ENCODE measurements around the gene CBX7.

The CBX7 gene

GRCh38 chr22:39152511-39153219 lies at the start of gene CBX7:
TSS of gene CBX7 (minus strand) at chr22:39152680. CDS start at chr22:39152444, 236 bp downstream.
- peak; percentile 94 for DNase-seq (ENCODE audit: low spot score)

GRCh38 chr22:39197578-39197977 lies 45.1 kb upstream of the CBX7 start:
- DNase-seq (ENCODE audit: low spot score): no peak

DNA sequence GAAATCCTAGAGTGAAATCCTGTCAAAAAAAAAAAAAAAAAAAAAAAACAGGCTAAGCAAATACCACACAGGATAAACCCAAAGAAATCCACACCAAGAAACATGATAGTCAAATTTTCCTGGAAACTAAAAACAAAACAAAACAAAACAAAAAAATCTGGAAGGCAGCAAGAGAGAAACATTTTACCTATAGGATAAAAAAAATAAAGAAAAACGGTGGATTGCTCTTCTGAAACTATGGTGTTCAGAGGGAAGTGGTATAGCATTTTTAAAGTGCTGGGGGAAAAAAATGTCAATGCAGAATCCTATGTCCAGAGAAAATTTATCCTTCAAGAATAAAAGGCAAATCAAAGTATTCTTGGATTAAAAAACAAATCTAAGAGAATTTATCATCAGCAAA lies 41.6 kb upstream of the CBX7 start:
- DNase-seq (ENCODE audit: low spot score): no peak

DNA sequence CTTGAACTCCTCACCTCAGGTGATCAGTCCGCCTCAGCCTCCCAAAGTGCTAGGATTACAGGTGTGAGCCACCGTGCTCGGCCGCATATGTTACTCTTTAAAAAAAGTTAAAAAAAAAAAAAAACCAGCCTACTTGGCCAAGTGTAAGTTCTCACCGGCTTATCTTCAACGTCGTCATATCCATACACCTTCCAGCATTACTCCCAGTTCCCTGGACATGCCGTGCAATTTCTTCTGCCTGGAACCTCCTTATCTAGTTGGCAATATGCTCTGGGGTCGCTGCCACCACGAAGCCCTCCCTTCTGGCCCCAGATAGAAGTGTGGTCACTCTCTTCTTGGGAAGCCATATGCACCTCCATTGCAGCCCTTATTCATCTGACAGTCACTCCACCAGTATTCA lies 36.3 kb upstream of the CBX7 start:
- DNase-seq (ENCODE audit: low spot score): no peak

- peak; percentile 84 for DNase-seq (ENCODE audit: low spot score)
Measured at GRCh38 chr22:39185601-39186012, 33.1 kb upstream of the CBX7 start.

GRCh38 chr22:39184586-39185577 lies 32.4 kb upstream of the CBX7 start:
- no peak for DNase-seq (ENCODE audit: low spot score)

DNA sequence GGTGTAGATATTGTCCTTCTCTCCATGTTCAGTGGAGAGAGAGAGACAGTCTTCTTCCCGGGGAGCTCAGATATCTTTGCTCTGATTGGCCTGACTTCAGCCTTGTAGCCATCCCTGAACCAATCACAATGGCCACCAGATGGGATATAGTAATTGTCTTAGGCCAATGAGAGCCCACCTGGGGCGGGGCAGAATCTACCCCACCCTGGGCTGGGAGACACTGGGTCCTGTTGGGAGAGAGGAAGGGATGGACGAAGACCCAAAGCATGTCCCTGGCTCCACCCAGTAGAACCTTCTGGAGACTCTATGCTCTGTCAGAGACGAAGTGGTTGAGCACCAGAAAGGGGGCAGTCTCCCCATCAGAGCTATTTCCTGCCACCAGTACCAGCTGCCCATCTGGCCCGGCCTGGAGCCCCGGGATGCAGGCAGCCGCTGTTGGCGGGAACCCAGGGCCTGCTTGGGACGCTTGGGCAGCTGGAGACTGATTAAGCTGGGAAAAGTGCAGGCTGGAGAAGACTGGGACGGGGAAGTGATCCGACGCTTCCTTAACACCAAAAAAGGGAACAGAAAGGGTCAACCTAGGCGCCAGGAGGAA lies 31.6 kb upstream of the CBX7 start:
- peak; percentile 55 for DNase-seq (ENCODE audit: low spot score)

- no peak for DNase-seq (ENCODE audit: low spot score)
Measured at GRCh38 chr22:39182478-39183030, 30.1 kb upstream of the CBX7 start.

- no peak for DNase-seq (ENCODE audit: low spot score)
Measured at GRCh38 chr22:39181778-39182177, 29.3 kb upstream of the CBX7 start.

DNA sequence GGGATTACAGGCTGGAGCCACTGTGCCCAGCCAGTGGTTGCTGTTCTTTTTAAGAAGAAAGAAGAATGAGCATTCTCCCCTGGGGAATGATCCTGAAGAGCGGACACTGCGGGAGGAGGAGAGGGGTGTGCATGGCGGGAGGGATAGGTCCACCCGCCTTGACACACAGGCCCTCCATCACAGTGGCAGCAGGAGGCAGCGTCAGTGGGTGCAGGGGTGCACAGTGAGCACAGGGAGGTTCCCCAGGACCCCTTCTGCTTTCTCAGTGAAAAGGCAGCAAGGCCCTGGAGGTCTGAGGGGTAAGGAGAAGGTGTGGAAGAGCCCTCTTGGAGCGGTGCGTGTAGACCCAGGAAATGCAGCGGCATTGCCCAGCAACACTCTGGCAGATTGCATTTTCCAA lies 28.9 kb upstream of the CBX7 start:
- no peak for DNase-seq (ENCODE audit: low spot score)

DNA sequence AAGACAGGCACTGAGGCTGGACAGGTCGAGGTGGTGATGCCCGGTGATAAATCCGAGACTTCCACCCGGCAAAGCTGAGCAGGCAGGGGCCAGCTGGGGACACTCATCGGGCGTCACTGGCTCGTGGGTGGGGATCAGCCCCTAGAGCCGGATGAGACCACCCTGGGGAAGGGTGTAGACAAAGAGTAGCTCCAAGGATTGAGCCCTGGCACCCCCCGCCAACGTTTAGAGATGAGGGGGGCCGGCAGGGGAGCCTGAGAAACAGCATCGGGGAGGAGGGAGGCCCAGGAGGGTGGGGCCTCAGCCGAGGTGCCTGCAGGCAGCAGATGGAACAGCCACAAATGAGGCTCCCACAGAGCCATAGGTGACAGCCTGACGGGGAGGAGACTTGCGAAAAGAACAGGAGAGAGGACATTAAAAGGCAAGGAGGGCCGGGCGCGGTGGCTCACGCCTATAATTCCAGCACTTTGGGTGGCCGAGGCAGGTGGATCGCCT lies 27.4 kb upstream of the CBX7 start:
- DNase-seq (ENCODE audit: low spot score): no peak

DNA sequence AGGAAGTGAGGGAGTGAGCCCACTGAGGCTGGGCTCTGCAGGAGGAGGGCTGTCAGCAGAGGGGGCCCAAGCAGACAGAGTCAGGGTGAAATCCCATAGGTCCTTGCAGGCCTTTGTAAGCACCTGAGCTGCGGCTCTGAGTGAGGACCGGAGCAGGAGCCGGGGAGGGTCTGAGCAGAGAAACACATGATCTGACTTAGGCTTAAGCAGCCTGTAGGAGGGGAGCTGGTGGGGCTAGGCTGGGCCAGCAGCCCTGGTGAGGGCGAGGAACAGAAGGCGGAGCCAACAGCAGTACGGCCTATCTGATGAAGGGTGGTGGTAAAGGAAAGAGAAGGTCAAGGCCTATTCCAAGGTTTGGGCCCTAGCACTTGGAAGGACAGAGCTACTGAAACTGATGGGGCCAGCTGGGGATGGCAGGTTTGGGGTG lies 26.9 kb upstream of the CBX7 start:
- DNase-seq (ENCODE audit: low spot score): no peak

- DNase-seq (ENCODE audit: low spot score): no peak
Measured at GRCh38 chr22:39178206-39179111, 26.0 kb upstream of the CBX7 start.

GRCh38 chr22:39177791-39178190 lies 25.3 kb upstream of the CBX7 start:
- no peak for DNase-seq (ENCODE audit: low spot score)

- DNase-seq (ENCODE audit: low spot score): no peak
Measured at GRCh38 chr22:39177456-39177775, 24.9 kb upstream of the CBX7 start.

DNA sequence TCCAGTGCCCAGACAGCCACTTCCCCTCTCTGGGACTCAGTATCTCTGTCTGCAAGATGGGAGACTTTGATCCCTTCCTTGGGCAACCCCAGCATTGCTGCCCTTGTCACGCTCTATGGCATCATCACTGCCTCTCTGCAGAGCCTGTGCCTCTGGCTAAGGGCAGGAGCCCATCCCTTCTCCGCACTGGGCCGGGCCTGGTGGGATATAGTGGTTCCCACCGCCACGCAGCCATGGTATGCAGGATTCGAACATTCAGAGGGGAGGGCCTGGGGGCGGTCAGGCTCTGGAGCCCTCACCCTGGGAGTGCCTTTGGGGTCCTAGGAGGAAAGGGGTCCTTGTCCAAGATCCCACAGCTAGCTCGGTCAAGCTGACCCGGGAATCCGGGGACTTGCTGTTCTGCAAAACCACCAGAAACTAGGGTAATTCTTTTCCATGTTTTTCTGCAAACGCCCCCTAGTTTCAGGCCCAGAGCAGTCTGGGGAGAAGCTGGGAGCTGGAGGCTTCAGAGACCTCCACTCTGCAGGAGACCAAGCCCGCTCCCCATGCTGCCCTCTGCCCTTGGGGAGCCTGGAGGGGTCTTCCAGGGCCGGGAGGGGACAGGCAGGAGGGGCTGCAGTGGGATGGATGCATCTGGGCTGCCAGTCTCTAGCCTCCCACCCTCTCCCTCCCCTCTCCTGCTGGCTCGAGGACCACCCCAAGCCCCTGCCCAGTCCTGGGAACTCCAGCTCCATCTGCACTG lies 24.4 kb upstream of the CBX7 start:
- no peak for DNase-seq (ENCODE audit: low spot score)

DNA sequence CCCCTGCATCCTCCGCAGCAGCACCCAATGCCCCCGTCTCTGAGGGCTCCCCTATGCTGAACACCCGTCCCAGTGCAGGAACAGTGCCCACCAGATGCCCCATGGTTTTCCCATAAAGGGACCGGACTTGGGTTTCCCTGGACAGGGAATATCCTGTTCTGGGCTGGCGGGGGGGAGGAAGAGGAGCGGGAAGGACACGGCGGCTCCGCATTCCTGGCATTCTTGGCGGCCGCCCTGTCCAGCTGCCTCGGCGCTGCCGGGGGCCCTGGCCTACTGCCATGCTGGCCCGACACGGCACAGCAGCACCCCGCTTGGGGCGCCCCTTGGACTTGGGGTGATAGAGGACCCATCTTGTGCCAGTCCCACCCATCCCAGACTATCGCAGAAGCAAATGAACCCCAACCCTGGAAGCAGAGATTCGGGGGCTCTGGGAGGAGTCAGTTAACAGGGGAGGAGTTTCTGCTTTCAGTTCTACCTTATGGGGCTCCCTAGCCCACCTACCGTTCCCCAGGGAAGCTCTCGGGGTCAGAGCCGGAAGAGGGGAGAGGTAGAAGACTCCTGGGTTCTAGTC lies 23.7 kb upstream of the CBX7 start:
- DNase-seq (ENCODE audit: low spot score): no peak

GRCh38 chr22:39175353-39176142 lies 23.1 kb upstream of the CBX7 start:
- no peak for DNase-seq (ENCODE audit: low spot score)
